OCI-LY1 (cell line): Measurements from ENCODE around the gene MACROD2.

Experiments
- H2AFZ ChIP-seq: fragments of 200-600 bp; sonication (generic), shearing (Covaris generic); 2 replicates; pipeline ENCODE4 v1.6.0; 2014; ENCODE audit warnings: antibody characterized with exemption, mild to moderate bottlenecking, low read length
- H3F3A ChIP-seq: fragments of 200-600 bp; sonication (generic), shearing (Covaris generic); 2 replicates; pipeline ENCODE4 v1.6.0; 2014; ENCODE audit warnings: mild to moderate bottlenecking, antibody characterized with exemption, low read length, moderate library complexity; ENCODE audit not compliant: insufficient read depth
- H3K27ac ChIP-seq: fragments of 200-600 bp; sonication (generic); 2 replicates; pipeline ENCODE4 v1.5.1; 2014; ENCODE audit warnings: low read length, mixed run types, mild to moderate bottlenecking, low read depth; ENCODE audit not compliant: poor library complexity, severe bottlenecking
- H3K27me3 ChIP-seq: fragments of 200-600 bp; sonication (generic); 2 replicates; pipeline ENCODE4 v1.6.0; 2014; ENCODE audit warnings: antibody characterized with exemption, mild to moderate bottlenecking, low read length, moderate library complexity; ENCODE audit not compliant: insufficient read depth
- H3K36me3 ChIP-seq: fragments of 200-600 bp; sonication (generic); 2 replicates; pipeline ENCODE4 v1.6.1; 2014; ENCODE audit warnings: mild to moderate bottlenecking, antibody characterized with exemption, low read length, moderate library complexity, mixed read lengths; ENCODE audit not compliant: insufficient read depth
- H3K4me1 ChIP-seq: fragments of 200-600 bp; sonication (generic); 2 replicates; pipeline ENCODE4 v1.5.1; 2014; ENCODE audit warnings: mild to moderate bottlenecking, low read length, moderate library complexity; ENCODE audit not compliant: insufficient read depth, severe bottlenecking
- H3K4me2 ChIP-seq: fragments of 200-600 bp; sonication (generic), shearing (Covaris generic); 2 replicates; pipeline ENCODE4 v1.6.1; 2014; ENCODE audit warnings: low read length
- H3K4me3 ChIP-seq: fragments of 200-600 bp; sonication (generic); 2 replicates; pipeline ENCODE4 v1.5.1; 2014; ENCODE audit warnings: low read length, low read depth, mild to moderate bottlenecking, mixed read lengths; ENCODE audit not compliant: poor library complexity, severe bottlenecking
- H3K79me2 ChIP-seq: fragments of 200-600 bp; shearing (Covaris generic); 2 replicates; pipeline ENCODE4 v1.6.1; 2016; ENCODE audit warnings: mixed run types, low read length, mixed read lengths; ENCODE audit not compliant: insufficient read depth
- H3K9ac ChIP-seq: fragments of 200-600 bp; sonication (generic), shearing (Covaris generic); 2 replicates; pipeline ENCODE4 v1.6.1; 2014; ENCODE audit warnings: mild to moderate bottlenecking, low read length, mixed read lengths
- H3K9me2 ChIP-seq: fragments of 200-600 bp; sonication (generic), shearing (Covaris generic); 2 replicates; pipeline ENCODE4 v1.6.1; 2014; ENCODE audit warnings: low read depth, mild to moderate bottlenecking, low read length, mixed read lengths
- H3K9me3 ChIP-seq: fragments of 200-600 bp; shearing (Covaris generic); 2 replicates; pipeline ENCODE4 v1.6.1; 2014; ENCODE audit warnings: low read length, mixed read lengths
- H4K20me1 ChIP-seq: fragments of 200-600 bp; sonication (generic), shearing (Covaris generic); 2 replicates; pipeline ENCODE4 v1.6.0; 2016; ENCODE audit warnings: mild to moderate bottlenecking, low read length; ENCODE audit not compliant: insufficient read depth
- CTCF ChIP-seq: fragments of 200-600 bp; sonication (generic), shearing (Covaris generic); IDR thresholded peaks from 2 replicates; pipeline ENCODE4 v1.5.1; 2017; ENCODE audit warnings: mild to moderate bottlenecking, antibody characterized with exemption, low read length, moderate library complexity, mixed read lengths
- EZH2 ChIP-seq: fragments of 200-600 bp; sonication (generic), shearing (Covaris generic); IDR thresholded peaks from 2 replicates; pipeline ENCODE4 v1.8.0; 2017; ENCODE audit warnings: borderline replicate concordance, mixed run types, mild to moderate bottlenecking, antibody characterized with exemption, low read length, moderate library complexity, mixed read lengths

The MACROD2 gene

GRCh38 chr20:14245368-14245970 lies 250.2 kb downstream of the MACROD2 start:
- Histone ChIP-seq H3K9ac (no peak overlapping the region), H3K27me3 (no peaks in the 10 kb centered on the region), H3K27ac (no peak overlapping the region), H3K4me2 (no peak overlapping the region), H4K20me1 (no peaks in the 10 kb centered on the region), H3K79me2 (no peaks in the 10 kb centered on the region), H3K9me3 (no peaks in the 10 kb centered on the region), H3K9me2 (no peaks in the 10 kb centered on the region), H2AFZ (no peak overlapping the region), H3K4me1 (no peaks in the 10 kb centered on the region), H3K4me3 (no peak overlapping the region), H3K36me3 (no peaks in the 10 kb centered on the region), H3F3A (no peaks in the 10 kb centered on the region)
- TF ChIP-seq CTCF (no peak), EZH2 (no peak)

- Histone ChIP-seq H3F3A (no peaks in the 10 kb centered on the region), H3K27me3 (no peaks in the 10 kb centered on the region), H3K4me3 (no peak overlapping the region), H2AFZ (no peak overlapping the region), H3K9me3 (no peaks in the 10 kb centered on the region), H3K27ac (no peak overlapping the region), H3K9me2 (no peaks in the 10 kb centered on the region), H3K9ac (no peak overlapping the region), H4K20me1 (no peaks in the 10 kb centered on the region), H3K79me2 (no peaks in the 10 kb centered on the region), H3K4me2 (no peak overlapping the region), H3K4me1 (no peaks in the 10 kb centered on the region), H3K36me3 (no peaks in the 10 kb centered on the region)
- TF ChIP-seq EZH2 (no peak), CTCF (no peak)
Observed at GRCh38 chr20:14259689-14260088, 264.4 kb downstream of the MACROD2 start.

GRCh38 chr20:14260367-14260766 lies 265.1 kb downstream of the MACROD2 start:
- Histone ChIP-seq H3K4me2 (no peak overlapping the region), H3K4me1 (no peaks in the 10 kb centered on the region), H3K9me2 (no peaks in the 10 kb centered on the region), H4K20me1 (no peaks in the 10 kb centered on the region), H3K27ac (no peak overlapping the region), H3K4me3 (no peak overlapping the region), H3K79me2 (no peaks in the 10 kb centered on the region), H3F3A (no peaks in the 10 kb centered on the region), H3K27me3 (no peaks in the 10 kb centered on the region), H3K36me3 (no peaks in the 10 kb centered on the region), H3K9ac (no peak overlapping the region), H3K9me3 (no peaks in the 10 kb centered on the region), H2AFZ (no peak overlapping the region)
- no peak for TF ChIP-seq EZH2
- TF ChIP-seq CTCF: no peak
